Umbilical cord (tissue), 2 donors: Measurements from ENCODE around the gene SLC44A3. TPM values are rescaled to one million over a fixed set of nuclear protein-coding genes. Genes with fewer than 3 reads are reported as not detected.
A peak's percentile ranks its signal among the peaks of the same experiment; 100 is the strongest.

Experiments used
- DNase-seq: peaks from one replicate; pipeline ENCODE4 v3.0.0-alpha.2; 2015; ENCODE audit warnings: low spot score
- total RNA-seq: library from RNA; depleted of rRNA; stranded (reverse); fragments of >200 nt; gene quantifications from one replicate; pipeline ENCODE4 v1.2.3, GENCODE V29; 2014; ENCODE audit warnings: low replicate concordance; ENCODE audit not compliant: insufficient read depth

The SLC44A3 gene
- total RNA-seq, 1 donor from 2014 or later, result 5.1 TPM

- DNase-seq, result peak; percentile 39
Measured at GRCh38 chr1:94872771-94873495, 52.8 kb downstream of the SLC44A3 start.

- DNase-seq, result peak; percentile 94
Measured at GRCh38 chr1:94873520-94874351, 53.6 kb downstream of the SLC44A3 start.

GRCh38 chr1:94874423-94874822 lies 54.3 kb downstream of the SLC44A3 start:
- DNase-seq, result no peak

GRCh38 chr1:94875794-94876193 lies 55.6 kb downstream of the SLC44A3 start:
- no peak for DNase-seq

GRCh38 chr1:94876362-94876761 lies 56.2 kb downstream of the SLC44A3 start:
- DNase-seq, result no peak

- DNase-seq, result no peak
Measured at GRCh38 chr1:94878329-94878728, 58.2 kb downstream of the SLC44A3 start.

- peak; percentile 66 for DNase-seq
Measured at GRCh38 chr1:94883691-94884090, 63.5 kb downstream of the SLC44A3 start.

GRCh38 chr1:94884106-94884505 lies 63.9 kb downstream of the SLC44A3 start:
- DNase-seq, result peak; percentile 95

GRCh38 chr1:94884507-94884906 lies 64.3 kb downstream of the SLC44A3 start:
- DNase-seq, result no peak

- no peak for DNase-seq
Measured at GRCh38 chr1:94886361-94886760, 66.2 kb downstream of the SLC44A3 start.

GRCh38 chr1:94887106-94887505 lies 66.9 kb downstream of the SLC44A3 start:
- no peak for DNase-seq

- DNase-seq, result no peak
Measured at GRCh38 chr1:94887603-94888171, 67.5 kb downstream of the SLC44A3 start.

- no peak for DNase-seq
Measured at GRCh38 chr1:94888201-94888600, 68.0 kb downstream of the SLC44A3 start.

- no peak for DNase-seq
Measured at GRCh38 chr1:94892604-94893254, 72.6 kb downstream of the SLC44A3 start.

- no peak for DNase-seq
Measured at GRCh38 chr1:94894630-94895029, 74.5 kb downstream of the SLC44A3 start.

GRCh38 chr1:94895518-94895917 lies 75.4 kb downstream of the SLC44A3 start:
- DNase-seq, result no peak

- no peak for DNase-seq
Measured at GRCh38 chr1:94898491-94899385, 78.6 kb downstream of the SLC44A3 start.

GRCh38 chr1:94899756-94900155 lies 79.6 kb downstream of the SLC44A3 start:
- no peak for DNase-seq

GRCh38 chr1:94901841-94902240 lies 81.7 kb downstream of the SLC44A3 start:
- DNase-seq, result no peak

GRCh38 chr1:94903280-94904009 lies 83.3 kb downstream of the SLC44A3 start:
- DNase-seq, result peak; percentile 61
